ENCODE results near the gene RBM6.

GRCh38 chr3:49942651-49943050, 2.7 kb downstream of the RBM6 start:
- TF ChIP-seq CTCF (IDR thresholded peaks at IDR 0.05) (no peak), POLR2A (IDR thresholded peaks at IDR 0.05) (no peak)

All from adrenal gland (tissue), 5 donors.